ENCODE measurements around the gene MSN. TPM values are rescaled to one million over a fixed set of nuclear protein-coding genes. Genes with fewer than 3 reads are reported as not detected.

Gene MSN
- total and polyA plus RNA-seq, 10 of the 15 experiments (the other 5 are each of a cell fraction or from before 2014, with no cell fraction given): 93.8 to 432 (median 270) TPM

DNA sequence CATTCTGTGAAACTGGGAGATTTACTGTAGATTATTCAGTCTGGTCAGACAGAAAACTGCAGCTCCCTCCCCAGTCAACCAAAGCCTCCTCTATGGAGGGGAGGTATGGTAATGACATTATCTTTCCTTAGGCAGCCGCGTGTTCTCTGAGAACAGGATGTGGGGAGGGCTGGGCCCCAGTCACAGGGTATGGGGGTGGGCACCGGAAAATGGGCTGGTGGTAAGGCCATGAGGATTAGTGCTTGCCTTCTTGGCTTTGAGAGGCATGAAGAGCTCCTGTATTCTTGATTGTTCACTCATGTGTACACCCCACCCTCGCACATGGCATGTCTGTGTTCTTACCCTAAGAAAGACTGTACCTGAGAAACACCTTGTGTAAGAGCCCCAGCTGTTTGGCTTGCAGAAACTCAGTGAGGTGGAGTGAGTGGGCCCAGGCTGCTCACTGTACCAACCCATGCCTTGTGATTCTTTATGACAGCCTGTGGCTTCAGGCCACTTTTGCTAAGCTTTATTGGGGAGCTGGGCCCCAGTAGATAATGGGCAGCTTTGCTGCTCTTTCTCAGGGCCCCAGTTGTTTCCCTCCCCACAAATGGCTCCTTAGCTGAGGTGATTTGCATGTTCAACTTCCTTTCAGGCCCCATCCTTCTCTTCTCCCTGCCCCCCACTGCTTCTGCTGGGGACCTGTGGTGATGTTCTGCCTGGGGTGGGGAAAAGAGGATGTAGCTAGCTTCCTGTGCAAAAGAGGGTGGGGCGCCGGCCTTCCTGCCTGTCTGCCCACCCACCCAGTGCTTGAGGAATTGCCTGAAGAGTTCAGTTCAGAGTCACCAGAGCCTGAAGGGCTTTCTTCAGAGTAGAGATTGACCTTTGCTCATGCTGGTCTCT is 30.7 kb downstream of the MSN start (continued):
- TF ChIP-seq, protein P1, sequence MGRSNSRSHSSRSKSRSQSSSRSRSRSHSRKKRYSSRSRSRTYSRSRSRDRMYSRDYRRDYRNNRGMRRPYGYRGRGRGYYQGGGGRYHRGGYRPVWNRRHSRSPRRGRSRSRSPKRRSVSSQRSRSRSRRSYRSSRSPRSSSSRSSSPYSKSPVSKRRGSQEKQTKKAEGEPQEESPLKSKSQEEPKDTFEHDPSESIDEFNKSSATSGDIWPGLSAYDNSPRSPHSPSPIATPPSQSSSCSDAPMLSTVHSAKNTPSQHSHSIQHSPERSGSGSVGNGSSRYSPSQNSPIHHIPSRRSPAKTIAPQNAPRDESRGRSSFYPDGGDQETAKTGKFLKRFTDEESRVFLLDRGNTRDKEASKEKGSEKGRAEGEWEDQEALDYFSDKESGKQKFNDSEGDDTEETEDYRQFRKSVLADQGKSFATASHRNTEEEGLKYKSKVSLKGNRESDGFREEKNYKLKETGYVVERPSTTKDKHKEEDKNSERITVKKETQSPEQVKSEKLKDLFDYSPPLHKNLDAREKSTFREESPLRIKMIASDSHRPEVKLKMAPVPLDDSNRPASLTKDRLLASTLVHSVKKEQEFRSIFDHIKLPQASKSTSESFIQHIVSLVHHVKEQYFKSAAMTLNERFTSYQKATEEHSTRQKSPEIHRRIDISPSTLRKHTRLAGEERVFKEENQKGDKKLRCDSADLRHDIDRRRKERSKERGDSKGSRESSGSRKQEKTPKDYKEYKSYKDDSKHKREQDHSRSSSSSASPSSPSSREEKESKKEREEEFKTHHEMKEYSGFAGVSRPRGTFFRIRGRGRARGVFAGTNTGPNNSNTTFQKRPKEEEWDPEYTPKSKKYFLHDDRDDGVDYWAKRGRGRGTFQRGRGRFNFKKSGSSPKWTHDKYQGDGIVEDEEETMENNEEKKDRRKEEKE (IDR thresholded peaks at IDR 0.05): no peak
- TF ChIP-seq RUNX3 (IDR thresholded peaks at IDR 0.05; ENCODE audit: low read length): peak; percentile 79
- TF ChIP-seq, protein P2, sequence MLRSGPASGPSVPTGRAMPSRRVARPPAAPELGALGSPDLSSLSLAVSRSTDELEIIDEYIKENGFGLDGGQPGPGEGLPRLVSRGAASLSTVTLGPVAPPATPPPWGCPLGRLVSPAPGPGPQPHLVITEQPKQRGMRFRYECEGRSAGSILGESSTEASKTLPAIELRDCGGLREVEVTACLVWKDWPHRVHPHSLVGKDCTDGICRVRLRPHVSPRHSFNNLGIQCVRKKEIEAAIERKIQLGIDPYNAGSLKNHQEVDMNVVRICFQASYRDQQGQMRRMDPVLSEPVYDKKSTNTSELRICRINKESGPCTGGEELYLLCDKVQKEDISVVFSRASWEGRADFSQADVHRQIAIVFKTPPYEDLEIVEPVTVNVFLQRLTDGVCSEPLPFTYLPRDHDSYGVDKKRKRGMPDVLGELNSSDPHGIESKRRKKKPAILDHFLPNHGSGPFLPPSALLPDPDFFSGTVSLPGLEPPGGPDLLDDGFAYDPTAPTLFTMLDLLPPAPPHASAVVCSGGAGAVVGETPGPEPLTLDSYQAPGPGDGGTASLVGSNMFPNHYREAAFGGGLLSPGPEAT (IDR thresholded peaks at IDR 0.05; ENCODE audit: low read depth): peak; percentile 34; the same call in 1 of the 2 replicates
- no peak for TF ChIP-seq STAT1 (conservative IDR thresholded peaks at IDR 0.05)
- TF ChIP-seq RELA (IDR thresholded peaks at IDR 0.05; ENCODE audit: borderline replicate concordance, partially characterized antibody): no peak
- 0 out of 2 replicates have a peak, but pooled peaks have one; percentile 44 for TF ChIP-seq FOXM1 (IDR thresholded peaks at IDR 0.05; ENCODE audit: low read depth, low read length)
- TF ChIP-seq GATAD2B (conservative IDR thresholded peaks at IDR 0.05; ENCODE audit: low read depth): no peak
- TF ChIP-seq SMARCA5 (IDR thresholded peaks at IDR 0.05): no peak
- peak; percentile 38; the same call in 1 of the 2 replicates for TF ChIP-seq NBN (IDR thresholded peaks at IDR 0.05)
- TF ChIP-seq CHD2 (IDR thresholded peaks at IDR 0.05; ENCODE audit: borderline replicate concordance, low read depth, low read length): 0 out of 2 replicates have a peak, but pooled peaks have one; percentile 73
- no peak for TF ChIP-seq CEBPB (IDR thresholded peaks at IDR 0.05; ENCODE audit: borderline replicate concordance in 1 of 2, low read depth in 2 of 2, low read length in 2 of 2)
- TF ChIP-seq, protein P3, sequence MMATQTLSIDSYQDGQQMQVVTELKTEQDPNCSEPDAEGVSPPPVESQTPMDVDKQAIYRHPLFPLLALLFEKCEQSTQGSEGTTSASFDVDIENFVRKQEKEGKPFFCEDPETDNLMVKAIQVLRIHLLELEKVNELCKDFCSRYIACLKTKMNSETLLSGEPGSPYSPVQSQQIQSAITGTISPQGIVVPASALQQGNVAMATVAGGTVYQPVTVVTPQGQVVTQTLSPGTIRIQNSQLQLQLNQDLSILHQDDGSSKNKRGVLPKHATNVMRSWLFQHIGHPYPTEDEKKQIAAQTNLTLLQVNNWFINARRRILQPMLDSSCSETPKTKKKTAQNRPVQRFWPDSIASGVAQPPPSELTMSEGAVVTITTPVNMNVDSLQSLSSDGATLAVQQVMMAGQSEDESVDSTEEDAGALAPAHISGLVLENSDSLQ (IDR thresholded peaks at IDR 0.05): no peak
- TF ChIP-seq, protein P4, sequence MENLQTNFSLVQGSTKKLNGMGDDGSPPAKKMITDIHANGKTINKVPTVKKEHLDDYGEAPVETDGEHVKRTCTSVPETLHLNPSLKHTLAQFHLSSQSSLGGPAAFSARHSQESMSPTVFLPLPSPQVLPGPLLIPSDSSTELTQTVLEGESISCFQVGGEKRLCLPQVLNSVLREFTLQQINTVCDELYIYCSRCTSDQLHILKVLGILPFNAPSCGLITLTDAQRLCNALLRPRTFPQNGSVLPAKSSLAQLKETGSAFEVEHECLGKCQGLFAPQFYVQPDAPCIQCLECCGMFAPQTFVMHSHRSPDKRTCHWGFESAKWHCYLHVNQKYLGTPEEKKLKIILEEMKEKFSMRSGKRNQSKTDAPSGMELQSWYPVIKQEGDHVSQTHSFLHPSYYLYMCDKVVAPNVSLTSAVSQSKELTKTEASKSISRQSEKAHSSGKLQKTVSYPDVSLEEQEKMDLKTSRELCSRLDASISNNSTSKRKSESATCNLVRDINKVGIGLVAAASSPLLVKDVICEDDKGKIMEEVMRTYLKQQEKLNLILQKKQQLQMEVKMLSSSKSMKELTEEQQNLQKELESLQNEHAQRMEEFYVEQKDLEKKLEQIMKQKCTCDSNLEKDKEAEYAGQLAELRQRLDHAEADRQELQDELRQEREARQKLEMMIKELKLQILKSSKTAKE (IDR thresholded peaks at IDR 0.05; ENCODE audit: low read depth, poor library complexity, severe bottlenecking): no peak
- TF ChIP-seq CREM (IDR thresholded peaks at IDR 0.05; ENCODE audit: low read depth): peak; percentile 52; the same call in 1 of the 2 replicates
- peak; percentile 20; the same call in 1 of the 2 replicates for TF ChIP-seq SMC3 (IDR thresholded peaks at IDR 0.05; ENCODE audit: borderline replicate concordance, low read length)
- no peak for TF ChIP-seq SUZ12 (IDR thresholded peaks at IDR 0.05; ENCODE audit: unreplicated experiment)
- TF ChIP-seq CBFB (IDR thresholded peaks at IDR 0.05; ENCODE audit: low read depth): peak; percentile 62; the same call in 1 of the 2 replicates
- TF ChIP-seq YY1 (IDR thresholded peaks at IDR 0.05; ENCODE audit: low read depth, low read length): peak; percentile 69
- 0 out of 2 replicates have a peak, but pooled peaks have one; percentile 14 for TF ChIP-seq IRF4 (IDR thresholded peaks at IDR 0.05; ENCODE audit: low read depth, low read length)
- TF ChIP-seq NR2F1 (conservative IDR thresholded peaks at IDR 0.05): no peak; the same call in 1 of the 2 replicates
- no peak for TF ChIP-seq TCF7 (IDR thresholded peaks at IDR 0.05; ENCODE audit: borderline replicate concordance)
- no peak for TF ChIP-seq JUNB (IDR thresholded peaks at IDR 0.05)
- peak in 1 of 2 experiments; percentile 49; a peak in 1 of 4 replicates for TF ChIP-seq ETV6 (conservative IDR thresholded peaks at IDR 0.05 in 1 of 2, IDR thresholded peaks at IDR 0.05 in 1 of 2; ENCODE audit: borderline replicate concordance in 1 of 2, low read depth in 1 of 2)

All from GM12878 (cell line).